Measurements from ENCODE around the gene TMC1. TPM values are rescaled to one million over a fixed set of nuclear protein-coding genes. Genes with fewer than 3 reads are reported as not detected.

Gene TMC1
- total and polyA plus RNA-seq, 2 of the 8 experiments (the other 6 are each of a cell fraction or from before 2014, with no cell fraction given) = 0.95 to 0.98 TPM

DNA sequence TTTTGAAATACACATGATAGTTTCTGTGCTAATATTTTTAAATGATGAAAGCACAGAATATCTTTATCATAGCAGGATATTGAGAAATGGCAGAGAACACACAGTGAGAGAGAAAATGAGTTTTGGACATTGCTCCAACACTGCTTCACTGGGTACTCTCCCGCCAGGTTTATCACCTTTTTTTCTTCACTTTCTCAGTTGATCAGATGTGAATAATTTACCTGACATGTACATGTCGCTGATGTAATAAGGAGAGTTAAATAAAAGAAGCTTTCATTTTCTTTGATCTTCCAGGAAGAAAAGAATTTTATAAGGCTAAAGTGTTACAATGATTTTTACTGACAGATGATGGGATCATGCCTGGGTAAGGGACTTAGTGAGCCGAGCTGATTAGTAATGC lies 297.0 kb downstream of the TMC1 start:
- Histone ChIP-seq H3K27ac (ENCODE audit: low read depth, low read length) (no peak overlapping the region), H3K9ac (replicated peaks in 1 of 4; ENCODE audit: extremely low read depth in 1 of 4, low read depth in 3 of 4, low read length in 3 of 4) (no peak overlapping the region), H3K18ac (ENCODE audit: extremely low read depth, low read length) (no peak overlapping the region), H2AK5ac (ENCODE audit: low read depth, low read length) (no peak overlapping the region), H2BK120ac (replicated peaks; ENCODE audit: low read depth, low read length) (no peak overlapping the region), H2BK5ac (ENCODE audit: low read depth, low read length) (no peak overlapping the region), H3K4me1 (replicated peaks in 1 of 4; ENCODE audit: control insufficient read depth in 3 of 4, insufficient read depth in 4 of 4, low read length in 3 of 4) (no peaks in the 10 kb centered on the region), H3K79me2 (ENCODE audit: control insufficient read depth in 1 of 2, insufficient read depth in 2 of 2, low read length in 2 of 2) (no peaks in the 10 kb centered on the region), H3K79me1 (ENCODE audit: low read depth, low read length) (no peaks in the 10 kb centered on the region), H2AFZ (ENCODE audit: low read length) (no peak overlapping the region), H3K27me3 (replicated peaks in 1 of 4; ENCODE audit: control insufficient read depth in 3 of 4, extremely low read depth in 1 of 4, insufficient read depth in 3 of 4, low read length in 3 of 4) (no peaks in the 10 kb centered on the region), H4K20me1 (replicated peaks in 1 of 2; ENCODE audit: control insufficient read depth in 1 of 2, insufficient read depth in 2 of 2, low read length in 2 of 2) (no peaks in the 10 kb centered on the region), H4K91ac (replicated peaks; ENCODE audit: insufficient read length, low read length) (no peak overlapping the region), H3K4me3 (ENCODE audit: extremely low read depth in 1 of 4, insufficient read depth in 2 of 4, low read depth in 3 of 4, low read length in 4 of 4) (no peak overlapping the region), H3K56ac (replicated peaks; ENCODE audit: insufficient read length, low read depth, low read length) (no peak overlapping the region), H3K23ac (ENCODE audit: insufficient read length) (no peak overlapping the region), H3K4ac (replicated peaks; ENCODE audit: insufficient read length, low read depth, low read length) (no peak overlapping the region), H4K5ac (ENCODE audit: insufficient read length, low read depth, low read length) (no peak overlapping the region), H3K14ac (ENCODE audit: insufficient read length) (no peak overlapping the region), H3K23me2 (ENCODE audit: low read depth, low read length) (no peaks in the 10 kb centered on the region), H2BK15ac (ENCODE audit: low read length) (no peak overlapping the region), H2BK20ac (ENCODE audit: low read length) (no peak overlapping the region), H3K9me3 (ENCODE audit: insufficient read depth in 2 of 2, low read depth in 1 of 2, low read length in 1 of 2) (no peaks in the 10 kb centered on the region), H3K36me3 (ENCODE audit: control insufficient read depth in 2 of 4, insufficient read depth in 4 of 4, low read length in 3 of 4) (no peaks in the 10 kb centered on the region), H4K8ac (ENCODE audit: extremely low read depth, insufficient read depth, low read length) (no peak overlapping the region), H2BK12ac (ENCODE audit: low read depth, low read length) (no peak overlapping the region), H3K4me2 (ENCODE audit: insufficient read depth in 1 of 2, low read depth in 2 of 2, low read length in 2 of 2) (no peak overlapping the region)
- no peak for DNase-seq (ENCODE audit: low read depth in 1 of 2, low spot score in 2 of 2)
- 90% methylated on average over 3 of the region's 3 CpGs; no CpG with 5 or more reads in 1 of the 2 experiments for WGBS, 2 experiments (ENCODE audit: extremely low coverage in 1 of 2, insufficient coverage in 1 of 2, insufficient read length in 1 of 2, insufficient replicate concordance in 2 of 2, low coverage in 1 of 2, low lambda C conversion rate in 2 of 2, missing lambda C conversion rate in 1 of 2)
- TF ChIP-seq CREB1 (IDR thresholded peaks at IDR 0.05) = no peak
- POLR2A ChIA-PET (ENCODE audit: partially characterized antibody) = no interaction called here
- CTCF ChIA-PET (ENCODE audit: partially characterized antibody) = interaction anchor here (1.1 to 1.6 kb wide), 3 partner anchors 11 to 537 kb away, joined by 3 to 5 read pairs (median 4); no protein-coding TSS in a partner anchor
- FAIRE-seq = no peak

Measured in H1 (cell line).